ENCODE measurements around the gene PTPRM. TPM values are rescaled to one million over a fixed set of nuclear protein-coding genes. Genes with fewer than 3 reads are reported as not detected.

Gene PTPRM
- total and polyA plus RNA-seq, 2 donors = 60.9 to 112 TPM

- H3K4me1 ChIP-seq (ENCODE audit: insufficient read depth) = no peaks in the 10 kb centered on the region
- 94% methylated on average over 16 of the region's 16 CpGs for WGBS
- DNase-seq (ENCODE audit: extremely low spot score) = no peak
- no peak overlapping the region for H3K27ac ChIP-seq (ENCODE audit: low read depth)
- H3K36me3 ChIP-seq (ENCODE audit: insufficient read depth) = peaks cover 2% of the 10 kb centered on the region
- no peak overlapping the region for H3K4me3 ChIP-seq (ENCODE audit: low read depth, low read length)
Observed at GRCh38 chr18:8296886-8297616, 729.9 kb downstream of the PTPRM start.

GRCh38 chr18:8298186-8298585 lies 731.1 kb downstream of the PTPRM start:
- no peak for DNase-seq (ENCODE audit: extremely low spot score)
- 98% methylated on average over 2 of the region's 2 CpGs for WGBS
- Histone ChIP-seq H3K4me3 (ENCODE audit: low read depth, low read length) (no peak overlapping the region), H3K36me3 (ENCODE audit: insufficient read depth) (peaks cover 2% of the 10 kb centered on the region), H3K4me1 (ENCODE audit: insufficient read depth) (no peaks in the 10 kb centered on the region), H3K27ac (ENCODE audit: low read depth) (no peak overlapping the region)

GRCh38 chr18:8299054-8299980 lies 732.2 kb downstream of the PTPRM start:
- H3K27ac ChIP-seq (ENCODE audit: low read depth) = no peak overlapping the region
- peaks cover 2% of the 10 kb centered on the region for H3K36me3 ChIP-seq (ENCODE audit: insufficient read depth)
- 44% methylated on average over 8 of the region's 8 CpGs for WGBS
- DNase-seq (ENCODE audit: extremely low spot score) = no peak
- H3K4me1 ChIP-seq (ENCODE audit: insufficient read depth) = no peaks in the 10 kb centered on the region
- no peak overlapping the region for H3K4me3 ChIP-seq (ENCODE audit: low read depth, low read length)

- no peak overlapping the region for H3K27ac ChIP-seq (ENCODE audit: low read depth)
- H3K36me3 ChIP-seq (ENCODE audit: insufficient read depth) = peaks cover 2% of the 10 kb centered on the region
- WGBS = 90% methylated on average over 6 of the region's 6 CpGs
- DNase-seq (ENCODE audit: extremely low spot score) = no peak
- no peak overlapping the region for H3K4me3 ChIP-seq (ENCODE audit: low read depth, low read length)
- H3K4me1 ChIP-seq (ENCODE audit: insufficient read depth) = no peaks in the 10 kb centered on the region
Observed at GRCh38 chr18:8300751-8301410, 733.8 kb downstream of the PTPRM start.

GRCh38 chr18:8301427-8302172 lies 734.5 kb downstream of the PTPRM start:
- no peak overlapping the region for H3K4me3 ChIP-seq (ENCODE audit: low read depth, low read length)
- no peak overlapping the region for H3K27ac ChIP-seq (ENCODE audit: low read depth)
- no peak for DNase-seq (ENCODE audit: extremely low spot score)
- H3K36me3 ChIP-seq (ENCODE audit: insufficient read depth) = peaks cover 2% of the 10 kb centered on the region
- WGBS = 95% methylated on average over 10 of the region's 10 CpGs
- H3K4me1 ChIP-seq (ENCODE audit: insufficient read depth) = no peaks in the 10 kb centered on the region

GRCh38 chr18:8303151-8303755 lies 736.1 kb downstream of the PTPRM start:
- DNase-seq (ENCODE audit: extremely low spot score) = no peak

GRCh38 chr18:8307960-8308359 lies 740.8 kb downstream of the PTPRM start:
- no peak overlapping the region for H3K27ac ChIP-seq (ENCODE audit: low read depth)
- no peaks in the 10 kb centered on the region for H3K4me1 ChIP-seq (ENCODE audit: insufficient read depth)
- no peak overlapping the region for H3K4me3 ChIP-seq (ENCODE audit: low read depth, low read length)
- no peak for DNase-seq (ENCODE audit: extremely low spot score)
- peaks cover 4% of the 10 kb centered on the region for H3K36me3 ChIP-seq (ENCODE audit: insufficient read depth)

More at GRCh38 chr18:8303151-8303755, 736.1 kb downstream of the PTPRM start:
- Histone ChIP-seq H3K4me1 (ENCODE audit: insufficient read depth) (no peaks in the 10 kb centered on the region), H3K36me3 (ENCODE audit: insufficient read depth) (peaks cover 1% of the 10 kb centered on the region), H3K4me3 (ENCODE audit: low read depth, low read length) (no peak overlapping the region), H3K27ac (ENCODE audit: low read depth) (no peak overlapping the region)
- WGBS = 91% methylated on average over 7 of the region's 7 CpGs

GRCh38 chr18:8313043-8313442 lies 745.9 kb downstream of the PTPRM start:
- Histone ChIP-seq H3K4me3 (ENCODE audit: low read depth, low read length) (no peak overlapping the region), H3K27ac (ENCODE audit: low read depth) (no peak overlapping the region), H3K4me1 (ENCODE audit: insufficient read depth) (no peaks in the 10 kb centered on the region), H3K36me3 (ENCODE audit: insufficient read depth) (peaks cover 3% of the 10 kb centered on the region)
- WGBS = 84% methylated on average over 2 of the region's 2 CpGs
- DNase-seq (ENCODE audit: extremely low spot score) = no peak

- WGBS = 93% methylated on average over 2 of the region's 2 CpGs
- no peak for DNase-seq (ENCODE audit: extremely low spot score)
- Histone ChIP-seq H3K4me1 (ENCODE audit: insufficient read depth) (no peaks in the 10 kb centered on the region), H3K27ac (ENCODE audit: low read depth) (no peak overlapping the region), H3K36me3 (ENCODE audit: insufficient read depth) (peaks cover 3% of the 10 kb centered on the region), H3K4me3 (ENCODE audit: low read depth, low read length) (no peak overlapping the region)
Observed at GRCh38 chr18:8314124-8314523, 747.0 kb downstream of the PTPRM start.

- no peak overlapping the region for H3K27ac ChIP-seq (ENCODE audit: low read depth)
- DNase-seq (ENCODE audit: extremely low spot score) = no peak
- WGBS = 79% methylated on average over 6 of the region's 6 CpGs
- no peaks in the 10 kb centered on the region for H3K36me3 ChIP-seq (ENCODE audit: insufficient read depth)
- no peak overlapping the region for H3K4me3 ChIP-seq (ENCODE audit: low read depth, low read length)
- H3K4me1 ChIP-seq (ENCODE audit: insufficient read depth) = no peaks in the 10 kb centered on the region
Observed at GRCh38 chr18:8319798-8320489, 752.8 kb downstream of the PTPRM start.

- Histone ChIP-seq H3K36me3 (ENCODE audit: insufficient read depth) (no peaks in the 10 kb centered on the region), H3K27ac (ENCODE audit: low read depth) (no peak overlapping the region), H3K4me3 (ENCODE audit: low read depth, low read length) (no peak overlapping the region), H3K4me1 (ENCODE audit: insufficient read depth) (no peaks in the 10 kb centered on the region)
- 95% methylated on average over 2 of the region's 2 CpGs for WGBS
- no peak for DNase-seq (ENCODE audit: extremely low spot score)
Observed at GRCh38 chr18:8322486-8322885, 755.4 kb downstream of the PTPRM start.

GRCh38 chr18:8324343-8325065 lies 757.4 kb downstream of the PTPRM start:
- WGBS = 93% methylated on average over 3 of the region's 3 CpGs
- Histone ChIP-seq H3K36me3 (ENCODE audit: insufficient read depth) (no peaks in the 10 kb centered on the region), H3K4me1 (ENCODE audit: insufficient read depth) (no peaks in the 10 kb centered on the region), H3K4me3 (ENCODE audit: low read depth, low read length) (no peak overlapping the region), H3K27ac (ENCODE audit: low read depth) (no peak overlapping the region)
- no peak for DNase-seq (ENCODE audit: extremely low spot score)

Measured in urinary bladder (tissue), 4 donors.